Measurements from ENCODE around the gene FOXF1. TPM values are rescaled to one million over a fixed set of nuclear protein-coding genes. Genes with fewer than 3 reads are reported as not detected.

FOXF1 gene
- total and polyA plus RNA-seq, 4 donors: 12.2 to 34.4 (median 19.1) TPM

- ATAC-seq (ENCODE audit: insufficient read depth, low FRiP score): no peak
- WGBS, 2 donors: 97 to 98% methylated on average over 2 of the region's 2 CpGs
Measured at GRCh38 chr16:86464044-86464443, 46.3 kb upstream of the FOXF1 start.

GRCh38 chr16:86465434-86465833, 44.9 kb upstream of the FOXF1 start:
- 91 to 94% methylated on average over 2 of the region's 2 CpGs for WGBS, 2 donors

More at GRCh38 chr16:86464044-86464443, 46.3 kb upstream of the FOXF1 start:
- no peak for DNase-seq
- no peak for TF ChIP-seq CTCF (IDR thresholded peaks at IDR 0.05; ENCODE audit: control extremely low read depth, extremely low read depth)
- no peak overlapping the region for H3K9ac ChIP-seq (ENCODE audit: insufficient read depth in 1 of 2, low read length in 2 of 2)
- H3K36me3 ChIP-seq (ENCODE audit: control insufficient read depth in 4 of 4, insufficient read depth in 4 of 4, low read length in 4 of 4): no peaks in the 10 kb centered on the region
- H3K4me3 ChIP-seq: no peak overlapping the region
- peaks cover 0 to 8% (median 0%) of the 10 kb centered on the region in 5 donors for H3K4me1 ChIP-seq (ENCODE audit: control insufficient read depth in 5 of 5, insufficient read depth in 5 of 5, low read length in 5 of 5)
- H3K9me3 ChIP-seq (ENCODE audit: control insufficient read depth in 4 of 4, insufficient read depth in 3 of 4, low read length in 3 of 4): peaks cover 0 to 13% (median 5%) of the 10 kb centered on the region in 4 donors
- no peak overlapping the region for H3K27ac ChIP-seq (ENCODE audit: low read depth in 1 of 2, low read length in 1 of 2)
- H3K27me3 ChIP-seq (ENCODE audit: control insufficient read depth in 3 of 3, insufficient read depth in 3 of 3, low read length in 2 of 3): no peaks in the 10 kb centered on the region

GRCh38 chr16:86466696-86467406, 43.5 kb upstream of the FOXF1 start:
- Histone ChIP-seq H3K27ac (ENCODE audit: low read depth in 1 of 2, low read length in 1 of 2) (no peak overlapping the region), H3K9ac (ENCODE audit: insufficient read depth in 1 of 2, low read length in 2 of 2) (no peak overlapping the region), H3K9me3 (ENCODE audit: control insufficient read depth in 4 of 4, insufficient read depth in 3 of 4, low read length in 3 of 4) (peaks cover 0 to 2% (median 0%) of the 10 kb centered on the region in 4 donors), H3K36me3 (ENCODE audit: control insufficient read depth in 4 of 4, insufficient read depth in 4 of 4, low read length in 4 of 4) (no peaks in the 10 kb centered on the region), H3K4me1 (ENCODE audit: control insufficient read depth in 5 of 5, insufficient read depth in 5 of 5, low read length in 5 of 5) (peaks cover 0 to 8% (median 0%) of the 10 kb centered on the region in 5 donors), H3K4me3 (no peak overlapping the region), H3K27me3 (ENCODE audit: control insufficient read depth in 3 of 3, insufficient read depth in 3 of 3, low read length in 2 of 3) (no peaks in the 10 kb centered on the region)
- ATAC-seq (ENCODE audit: insufficient read depth, low FRiP score): no peak
- 91 to 94% methylated on average over 29 of the region's 29 CpGs for WGBS, 2 donors
- DNase-seq: no peak
- no peak for TF ChIP-seq CTCF (IDR thresholded peaks at IDR 0.05; ENCODE audit: control extremely low read depth, extremely low read depth)

More at GRCh38 chr16:86465434-86465833, 44.9 kb upstream of the FOXF1 start:
- no peaks in the 10 kb centered on the region for H3K27me3 ChIP-seq (ENCODE audit: control insufficient read depth in 3 of 3, insufficient read depth in 3 of 3, low read length in 2 of 3)
- H3K4me1 ChIP-seq (ENCODE audit: control insufficient read depth in 5 of 5, insufficient read depth in 5 of 5, low read length in 5 of 5): peaks cover 0 to 8% (median 0%) of the 10 kb centered on the region in 5 donors
- ATAC-seq (ENCODE audit: insufficient read depth, low FRiP score) (no peak), DNase-seq (no peak)
- H3K9me3 ChIP-seq (ENCODE audit: control insufficient read depth in 4 of 4, insufficient read depth in 3 of 4, low read length in 3 of 4): peaks cover 0 to 10% (median 5%) of the 10 kb centered on the region in 4 donors
- H3K36me3 ChIP-seq (ENCODE audit: control insufficient read depth in 4 of 4, insufficient read depth in 4 of 4, low read length in 4 of 4): no peaks in the 10 kb centered on the region
- H3K4me3 ChIP-seq: no peak overlapping the region
- H3K9ac ChIP-seq (ENCODE audit: insufficient read depth in 1 of 2, low read length in 2 of 2): no peak overlapping the region
- no peak for TF ChIP-seq CTCF (IDR thresholded peaks at IDR 0.05; ENCODE audit: control extremely low read depth, extremely low read depth)
- no peak overlapping the region for H3K27ac ChIP-seq (ENCODE audit: low read depth in 1 of 2, low read length in 1 of 2)

All from lung (tissue), 12 donors.